Retinal pigment epithelial cell (primary cell): ENCODE measurements around the gene GMNC.
A peak's percentile ranks its signal among the peaks of the same experiment; 100 is the strongest.

ENCODE experiments used
- DNase-seq: peaks from one replicate; pipeline ENCODE4 v3.0.0-alpha.2; 2010; ENCODE audit warnings: low read depth
- H3K4me3 ChIP-seq: 2 replicates; pipeline ENCODE4 v1.5.1; 2011; ENCODE audit warnings: mild to moderate bottlenecking, low read length, control low read depth, moderate library complexity
- CTCF ChIP-seq: conservative IDR thresholded peaks from 2 replicates; pipeline ENCODE4 v1.5.1; 2011; ENCODE audit warnings: low read depth, low read length, control low read depth, inconsistent platforms

The GMNC gene

GRCh38 chr3:190862209-190863118 lies at the start of gene GMNC:
GMNC (minus strand) TSS chr3:190862694; CDS start chr3:190862615, 79 bp downstream.
- DNase-seq: peak; percentile 54
- peak within 1 kb of the TSS; percentile 74 for H3K4me3 ChIP-seq
- no peak for TF ChIP-seq CTCF

GRCh38 chr3:190911382-190911781 lies 48.9 kb upstream of the GMNC start:
- peak; percentile 50 for DNase-seq
- TF ChIP-seq CTCF: no peak
- H3K4me3 ChIP-seq: no peak overlapping the region

- no peak overlapping the region for H3K4me3 ChIP-seq
- no peak for TF ChIP-seq CTCF
- DNase-seq: no peak
Observed at GRCh38 chr3:190909908-190910307, 47.4 kb upstream of the GMNC start.

- DNase-seq: no peak
- TF ChIP-seq CTCF: no peak
- no peak overlapping the region for H3K4me3 ChIP-seq
Observed at GRCh38 chr3:190903156-190903555, 40.7 kb upstream of the GMNC start.

GRCh38 chr3:190902292-190902691 lies 39.8 kb upstream of the GMNC start:
- DNase-seq: no peak
- no peak for TF ChIP-seq CTCF
- H3K4me3 ChIP-seq: no peak overlapping the region

- no peak for DNase-seq
- TF ChIP-seq CTCF: no peak
- H3K4me3 ChIP-seq: no peak overlapping the region
Observed at GRCh38 chr3:190892395-190892902, 30.0 kb upstream of the GMNC start.

- TF ChIP-seq CTCF: no peak
- H3K4me3 ChIP-seq: no peak overlapping the region
- DNase-seq: no peak
Observed at GRCh38 chr3:190886945-190887344, 24.5 kb upstream of the GMNC start.
